Sigmoid colon (tissue), 4 donors: ENCODE data around the gene GAS2L3.

ENCODE experiments used
- CTCF ChIP-seq, 4 experiments: fragments of 450-650 bp in 3 of 4; fragments of 200-600 bp in 1 of 4; IDR thresholded peaks; one replicate each; pipeline ENCODE4 v1.5.1; 2016 to 2019; ENCODE audit warnings: antibody characterized with exemption in 4 of 4, mild to moderate bottlenecking in 3 of 4, moderate library complexity in 2 of 4
- EP300 ChIP-seq, 4 donors: sonication (generic); formaldehyde crosslinking; IDR thresholded peaks; one replicate each; pipeline ENCODE4 v1.6.1; 2017; ENCODE audit warnings: antibody characterized with exemption in 4 of 4
- POLR2A ChIP-seq, 2 donors: fragments of 450-650 bp; IDR thresholded peaks; one replicate each; pipeline ENCODE4 v1.6.1; 2016; ENCODE audit warnings: antibody characterized with exemption in 2 of 2, mild to moderate bottlenecking in 2 of 2, moderate library complexity in 2 of 2
- POLR2AphosphoS5 ChIP-seq, 4 donors: sonication (generic); formaldehyde crosslinking; IDR thresholded peaks; one replicate each; pipeline ENCODE4 v1.6.1; 2017; ENCODE audit warnings: antibody characterized with exemption in 4 of 4

GRCh38 chr12:100656141-100656540, 82.7 kb downstream of the GAS2L3 start:
- no peak for TF ChIP-seq POLR2A (IDR thresholded peaks at IDR 0.05)
- TF ChIP-seq CTCF (IDR thresholded peaks at IDR 0.05), result no peak
- TF ChIP-seq EP300 (IDR thresholded peaks at IDR 0.05), result no peak
- TF ChIP-seq POLR2AphosphoS5 (IDR thresholded peaks at IDR 0.05), result no peak
